Endodermal cell (in vitro differentiated cells): ENCODE measurements around the gene LGALS4. TPM values are rescaled to one million over a fixed set of nuclear protein-coding genes. Genes with fewer than 3 reads are reported as not detected.

ENCODE experiments used
- DNase-seq: peaks from one replicate; pipeline ENCODE4 v3.0.0-alpha.2; 2017
- H3K27ac ChIP-seq: 2 replicates; pipeline ENCODE4 v1.5.1; 2013; ENCODE audit warnings: mild to moderate bottlenecking, low read depth, low read length, moderate library complexity
- H3K27me3 ChIP-seq: 2 replicates; pipeline ENCODE4 v1.6.1; 2013; ENCODE audit warnings: mild to moderate bottlenecking, low read length, moderate library complexity; ENCODE audit not compliant: insufficient read depth, control insufficient read depth, poor library complexity, severe bottlenecking
- H3K36me3 ChIP-seq: 2 replicates; pipeline ENCODE4 v1.7.0; 2013; ENCODE audit warnings: mild to moderate bottlenecking, low read length, moderate library complexity; ENCODE audit not compliant: control insufficient read depth, insufficient read depth
- H3K4me1 ChIP-seq: one replicate; pipeline ENCODE4 v1.7.0; 2013; ENCODE audit warnings: low read length; ENCODE audit not compliant: control insufficient read depth, insufficient read depth
- H3K4me3 ChIP-seq: 2 replicates; pipeline ENCODE4 v1.5.1; 2013; ENCODE audit warnings: mild to moderate bottlenecking, low read length, moderate library complexity
- H3K9ac ChIP-seq: 2 replicates; pipeline ENCODE4 v1.6.1; 2013; ENCODE audit warnings: mild to moderate bottlenecking, low read length, moderate library complexity; ENCODE audit not compliant: poor library complexity, severe bottlenecking; ENCODE audit errors: extremely low read depth
- H3K9me3 ChIP-seq: 2 replicates; pipeline ENCODE4 v1.6.1; 2013; ENCODE audit warnings: mild to moderate bottlenecking, low read length, moderate library complexity; ENCODE audit not compliant: control insufficient read depth
- H3K27ac Mint-ChIP-seq: 2 replicates; pipeline ENCODE4 v1.8.0; 2020; ENCODE audit warnings: mixed read lengths
- H3K27me3 Mint-ChIP-seq: 2 replicates; pipeline ENCODE4 v1.8.0; 2021; ENCODE audit warnings: mild to moderate bottlenecking, mixed read lengths; ENCODE audit not compliant: insufficient read depth
- H3K36me3 Mint-ChIP-seq: 2 replicates; pipeline ENCODE4 v1.8.0; 2020; ENCODE audit warnings: low read depth, mixed read lengths
- H3K4me1 Mint-ChIP-seq: 2 replicates; pipeline ENCODE4 v1.8.0; 2020; ENCODE audit warnings: mixed read lengths
- H3K4me3 Mint-ChIP-seq: 2 replicates; pipeline ENCODE4 v1.8.0; 2020; ENCODE audit warnings: mild to moderate bottlenecking, moderate library complexity, mixed read lengths
- H3K9me3 Mint-ChIP-seq: 2 replicates; pipeline ENCODE4 v1.8.0; 2020; ENCODE audit warnings: mild to moderate bottlenecking, mixed read lengths
- WGBS, 2 experiments: methylation state at CpG; one replicate each; pipeline versions ENCODE4 v1.1.5 to v1.1.7; 2013; ENCODE audit warnings: missing lambda C conversion rate in 2 of 2, mixed read lengths in 1 of 2; ENCODE audit not compliant: insufficient coverage in 1 of 2, insufficient read length in 1 of 2; 5-methylcytosine and 5-hydroxymethylcytosine counted together
- total RNA-seq, 2 donors: library from RNA; stranded (reverse); fragmentation: NEBNext Ultra II Directional in 1 of 2; extraction: Animal tissue kit (Norgen Biotek cat#: 25700) in 1 of 2; gene quantifications; 2 replicates in 1 of 2; 3 replicates in 1 of 2; pipeline ENCODE4 v1.2.1, GENCODE V29; 2021
- TF ChIP-seq, protein P1 (sequence below): fragments of 200-600 bp; sonication (generic); conservative IDR thresholded peaks from 2 replicates; pipeline ENCODE4 v1.5.0; 2021; ENCODE audit warnings: antibody characterized with exemption, mild to moderate bottlenecking

The LGALS4 gene
- total RNA-seq, 2 donors from 2014 or later = 0.49 to 0.84 TPM

DNA sequence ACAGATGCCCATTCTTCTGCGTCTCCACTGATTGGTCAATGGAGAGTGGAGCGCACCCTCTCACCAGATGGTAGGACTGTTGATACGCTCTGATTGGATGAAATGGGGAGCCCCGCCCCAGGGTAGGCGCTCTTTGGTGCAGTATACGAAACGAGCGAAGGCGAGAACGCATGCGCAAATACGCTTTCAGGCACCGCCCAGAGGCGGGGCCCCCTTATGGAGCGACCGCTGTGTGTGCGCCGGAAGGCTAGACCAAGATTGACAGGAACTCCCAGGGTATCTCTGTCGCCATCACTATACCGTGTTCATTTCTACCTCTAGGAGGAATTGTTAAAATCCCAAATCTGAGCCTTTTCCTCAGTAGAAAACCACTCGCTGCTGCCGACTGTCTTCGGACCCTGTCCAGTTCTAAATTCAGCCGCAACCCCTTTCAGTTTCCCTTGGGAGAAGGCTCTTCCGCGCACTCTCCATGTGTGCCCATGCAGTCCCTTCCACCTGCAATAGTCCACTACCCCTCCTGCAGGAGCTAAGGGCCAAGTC is 37.8 kb upstream of the LGALS4 start:
- Mint-ChIP-seq H3K9me3 (peaks cover 9% of the 10 kb centered on the region), H3K4me1 (peaks cover 17% of the 10 kb centered on the region), H3K4me3 (peak overlapping the region; percentile 85), H3K27me3 (no peaks in the 10 kb centered on the region), H3K27ac (peak overlapping the region; percentile 99), H3K36me3 (peaks cover 33% of the 10 kb centered on the region)
- no peak for DNase-seq
- Histone ChIP-seq H3K27ac (peak overlapping the region; percentile 83), H3K36me3 (peaks cover 31% of the 10 kb centered on the region), H3K27me3 (no peaks in the 10 kb centered on the region), H3K4me3 (peak overlapping the region; percentile 86), H3K9ac (peak overlapping the region; percentile 62), H3K4me1 (peaks cover 8% of the 10 kb centered on the region), H3K9me3 (no peaks in the 10 kb centered on the region)
- WGBS, 2 experiments = 1% methylated on average over 20 to 26 of the region's 26 CpGs
- TF ChIP-seq, protein P1, sequence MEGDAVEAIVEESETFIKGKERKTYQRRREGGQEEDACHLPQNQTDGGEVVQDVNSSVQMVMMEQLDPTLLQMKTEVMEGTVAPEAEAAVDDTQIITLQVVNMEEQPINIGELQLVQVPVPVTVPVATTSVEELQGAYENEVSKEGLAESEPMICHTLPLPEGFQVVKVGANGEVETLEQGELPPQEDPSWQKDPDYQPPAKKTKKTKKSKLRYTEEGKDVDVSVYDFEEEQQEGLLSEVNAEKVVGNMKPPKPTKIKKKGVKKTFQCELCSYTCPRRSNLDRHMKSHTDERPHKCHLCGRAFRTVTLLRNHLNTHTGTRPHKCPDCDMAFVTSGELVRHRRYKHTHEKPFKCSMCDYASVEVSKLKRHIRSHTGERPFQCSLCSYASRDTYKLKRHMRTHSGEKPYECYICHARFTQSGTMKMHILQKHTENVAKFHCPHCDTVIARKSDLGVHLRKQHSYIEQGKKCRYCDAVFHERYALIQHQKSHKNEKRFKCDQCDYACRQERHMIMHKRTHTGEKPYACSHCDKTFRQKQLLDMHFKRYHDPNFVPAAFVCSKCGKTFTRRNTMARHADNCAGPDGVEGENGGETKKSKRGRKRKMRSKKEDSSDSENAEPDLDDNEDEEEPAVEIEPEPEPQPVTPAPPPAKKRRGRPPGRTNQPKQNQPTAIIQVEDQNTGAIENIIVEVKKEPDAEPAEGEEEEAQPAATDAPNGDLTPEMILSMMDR = peak; percentile 49

DNA sequence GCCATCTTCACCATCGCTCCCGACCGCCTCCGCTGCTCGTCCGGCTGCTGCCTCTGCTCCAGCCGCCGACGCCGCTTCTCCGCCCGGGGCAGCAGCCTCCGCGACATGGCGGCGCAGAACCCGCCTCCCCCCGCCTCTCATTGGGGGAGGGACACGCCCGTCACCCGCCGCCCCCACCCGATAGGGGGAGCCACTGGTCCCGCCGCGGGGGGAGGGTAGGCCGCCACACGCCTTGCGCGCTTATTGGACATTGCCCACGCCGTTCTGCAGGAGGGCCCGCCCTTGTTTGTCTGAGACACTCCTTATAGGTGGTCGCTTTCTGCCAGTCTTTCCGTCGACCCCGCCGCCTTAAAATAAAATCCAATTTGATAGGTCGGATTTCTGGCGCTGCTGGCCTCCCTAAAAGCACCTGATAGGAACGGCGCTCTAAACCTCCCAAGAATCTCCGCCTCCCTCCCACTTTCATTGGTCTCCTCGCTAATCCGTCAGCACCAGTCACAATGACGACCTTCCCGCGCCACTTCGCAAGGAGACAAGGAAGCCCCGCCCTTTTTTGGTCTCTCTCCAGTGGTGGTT is 37.2 kb upstream of the LGALS4 start, which contains the start of gene HNRNPL:
HNRNPL (minus strand) TSS at position 127 of the 576 bp plus-strand sequence; CDS start at position 107, 20 bp downstream.
- Mint-ChIP-seq H3K4me3 (peak within 1 kb of the TSS; percentile 85), H3K27me3 (no peaks in the 10 kb centered on the region), H3K4me1 (peaks cover 17% of the 10 kb centered on the region), H3K9me3 (peaks cover 5% of the 10 kb centered on the region), H3K36me3 (peaks cover 38% of the 10 kb centered on the region), H3K27ac (peak within 1 kb of the TSS; percentile 99)
- peak within 1 kb of the TSS; percentile 99 for H3K27ac ChIP-seq
- no peaks in the 10 kb centered on the region for H3K9me3 ChIP-seq
- peaks cover 37% of the 10 kb centered on the region for H3K36me3 ChIP-seq
- DNase-seq = peak; percentile 100
- H3K9ac ChIP-seq = peak within 1 kb of the TSS; percentile 82
- TF ChIP-seq, protein P1 = peak; percentile 70
- H3K4me1 ChIP-seq = peaks cover 8% of the 10 kb centered on the region
- peak within 1 kb of the TSS; percentile 90 for H3K4me3 ChIP-seq
- H3K27me3 ChIP-seq = no peaks in the 10 kb centered on the region
- 0% methylated on average over 24 to 50 of the region's 50 CpGs for WGBS, 2 experiments

DNA sequence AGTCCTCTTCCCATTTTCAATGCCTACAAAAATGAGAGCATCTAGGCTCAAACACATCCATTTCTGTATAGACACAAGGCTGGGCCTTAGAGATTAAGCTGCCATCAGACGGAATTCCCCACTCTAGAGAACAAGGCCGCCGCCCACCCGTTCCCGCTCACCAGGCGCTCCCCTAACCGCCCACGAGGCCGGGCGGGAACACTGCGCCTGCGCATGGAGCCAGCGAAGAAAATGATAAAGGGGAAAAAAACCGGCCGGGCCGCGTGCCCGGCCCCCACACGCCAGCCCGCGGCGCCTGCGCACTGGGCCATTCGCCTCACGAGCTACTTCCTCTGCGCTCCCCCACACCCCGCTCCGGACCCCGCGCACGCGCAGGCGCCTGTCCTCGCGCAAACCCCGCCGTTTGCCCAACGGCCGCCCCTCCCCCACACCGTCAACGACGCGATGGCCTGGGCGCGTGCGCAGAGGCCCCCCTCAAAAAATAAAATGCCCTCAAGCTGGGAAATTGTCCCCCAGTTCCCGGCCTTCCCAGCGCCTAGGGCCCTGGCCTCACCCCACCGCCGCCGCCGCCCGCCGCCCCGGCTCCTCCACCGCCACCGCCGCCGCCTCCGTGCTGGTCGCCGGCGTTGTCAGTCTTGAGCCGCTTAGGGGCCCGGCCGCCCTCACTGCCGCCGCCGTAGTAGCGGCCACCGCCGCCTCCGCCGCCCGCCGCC is 36.6 kb upstream of the LGALS4 start:
- H3K27me3 ChIP-seq = no peaks in the 10 kb centered on the region
- 0% methylated on average over 7 to 76 of the region's 76 CpGs for WGBS, 2 experiments
- H3K9me3 ChIP-seq = no peaks in the 10 kb centered on the region
- TF ChIP-seq, protein P1 = no peak
- peak overlapping the region; percentile 99 for H3K27ac Mint-ChIP-seq
- no peaks in the 10 kb centered on the region for H3K27me3 Mint-ChIP-seq
- H3K4me1 Mint-ChIP-seq = peaks cover 17% of the 10 kb centered on the region
- peaks cover 43% of the 10 kb centered on the region for H3K36me3 ChIP-seq
- peak; percentile 96 for DNase-seq
- peak overlapping the region; percentile 99 for H3K27ac ChIP-seq
- peak overlapping the region; percentile 85 for H3K4me3 Mint-ChIP-seq
- peak overlapping the region; percentile 82 for H3K9ac ChIP-seq
- peaks cover 8% of the 10 kb centered on the region for H3K4me1 ChIP-seq
- H3K4me3 ChIP-seq = peak overlapping the region; percentile 90
- H3K9me3 Mint-ChIP-seq = peaks cover 4% of the 10 kb centered on the region
- H3K36me3 Mint-ChIP-seq = peaks cover 45% of the 10 kb centered on the region
